Vagina (tissue), 2 donors: ENCODE results near the gene TAC4. TPM values are rescaled to one million over a fixed set of nuclear protein-coding genes. Genes with fewer than 3 reads are reported as not detected.

Experiments
- DNase-seq, 2 donors: peaks; one replicate each; pipeline ENCODE4 v3.0.0-alpha.2; 2017; ENCODE audit errors: extremely low spot score in 2 of 2
- H3K27ac ChIP-seq: fragments of 200-600 bp; sonication (generic); one replicate; pipeline ENCODE4 v1.5.1; 2019
- H3K27me3 ChIP-seq: fragments of 200-600 bp; sonication (generic); one replicate; pipeline ENCODE4 v1.5.1; 2019
- H3K36me3 ChIP-seq, 2 donors: fragments of 200-600 bp; sonication (generic); one replicate each; pipeline ENCODE4 v1.5.1; 2017 to 2019
- H3K4me1 ChIP-seq: fragments of 200-600 bp; sonication (generic); one replicate; pipeline ENCODE4 v1.5.1; 2019
- H3K4me3 ChIP-seq, 2 donors: fragments of 200-600 bp; sonication (generic); 1 replicate in 1 of 2; 2 replicates in 1 of 2; pipeline ENCODE4 v1.5.1; 2016 to 2019
- H3K9me3 ChIP-seq: fragments of 200-600 bp; sonication (generic); one replicate; pipeline ENCODE4 v1.5.1; 2019
- POLR2A ChIP-seq, 2 donors: fragments of 450-650 bp; IDR thresholded peaks; one replicate each; pipeline ENCODE4 v1.6.1; 2017; ENCODE audit warnings: antibody characterized with exemption in 2 of 2, mild to moderate bottlenecking in 2 of 2, moderate library complexity in 2 of 2
- POLR2AphosphoS5 ChIP-seq, 2 donors: sonication (generic); formaldehyde crosslinking; IDR thresholded peaks; one replicate each; pipeline ENCODE4 v1.9.0; 2017; ENCODE audit warnings: antibody characterized with exemption in 2 of 2, mild to moderate bottlenecking in 2 of 2, low read depth in 1 of 2; ENCODE audit not compliant: insufficient read depth in 1 of 2
- intact Hi-C: fragments of 100-400 bp; cut with DNase I; formaldehyde crosslinking; loops from one replicate; pipeline ENCODE4 v1.15.1; 2023
- total RNA-seq: library from RNA; depleted of rRNA; stranded (reverse); fragments of >200 nt; gene quantifications from one replicate; pipeline ENCODE4 v1.2.3, GENCODE V29; 2016
- TF ChIP-seq, protein P1 (sequence below), 3 experiments: fragments of 450-650 bp in 2 of 3; fragments of 200-600 bp in 1 of 3; sonication (generic) in 1 of 3; IDR thresholded peaks; one replicate each; pipeline ENCODE4 v1.5.1; 2017 to 2019; ENCODE audit warnings: antibody characterized with exemption in 3 of 3, mild to moderate bottlenecking in 2 of 3, moderate library complexity in 2 of 3

The TAC4 gene
- total RNA-seq, 1 donor from 2014 or later = not detected

DNA sequence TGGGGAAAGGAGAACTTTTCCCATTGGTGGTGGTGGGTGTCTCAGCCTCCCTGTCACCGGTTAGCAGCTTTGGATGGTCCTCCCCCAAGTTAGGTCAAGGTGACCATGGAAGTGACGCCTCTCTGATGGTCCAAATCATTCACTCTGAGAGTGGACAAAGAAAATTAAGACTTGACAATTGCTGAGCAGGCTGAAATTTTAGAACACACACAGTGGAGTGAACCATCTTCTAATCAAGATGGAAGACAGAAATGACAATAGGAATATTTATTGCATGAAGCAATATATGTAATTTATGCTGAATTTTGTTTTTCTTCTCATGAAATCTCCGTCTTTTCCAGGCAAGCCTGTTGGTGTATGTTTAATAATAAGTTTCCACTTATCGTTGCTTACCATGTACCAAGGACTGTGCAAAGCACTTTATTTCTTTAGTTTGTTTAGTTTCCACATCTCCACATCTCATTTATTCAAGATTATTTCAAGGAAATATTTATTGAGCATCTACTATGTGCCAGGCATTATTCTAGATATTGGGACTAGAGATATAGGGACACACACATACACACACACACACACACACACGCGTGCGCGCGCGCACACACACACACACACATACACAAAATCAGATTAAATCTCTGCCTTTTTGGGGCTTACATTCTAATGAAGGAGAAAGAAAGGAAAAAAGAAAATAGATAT lies 44.0 kb upstream of the TAC4 start:
- Histone ChIP-seq H3K27ac (no peak overlapping the region), H3K36me3 (no peaks in the 10 kb centered on the region), H3K4me1 (peaks cover 13% of the 10 kb centered on the region), H3K9me3 (no peaks in the 10 kb centered on the region), H3K27me3 (no peaks in the 10 kb centered on the region), H3K4me3 (no peak overlapping the region)
- TF ChIP-seq POLR2A (IDR thresholded peaks at IDR 0.05) (no peak), POLR2AphosphoS5 (IDR thresholded peaks at IDR 0.05; ENCODE audit: insufficient read depth in 1 of 2, low read depth in 1 of 2) (no peak)
- TF ChIP-seq, protein P1, sequence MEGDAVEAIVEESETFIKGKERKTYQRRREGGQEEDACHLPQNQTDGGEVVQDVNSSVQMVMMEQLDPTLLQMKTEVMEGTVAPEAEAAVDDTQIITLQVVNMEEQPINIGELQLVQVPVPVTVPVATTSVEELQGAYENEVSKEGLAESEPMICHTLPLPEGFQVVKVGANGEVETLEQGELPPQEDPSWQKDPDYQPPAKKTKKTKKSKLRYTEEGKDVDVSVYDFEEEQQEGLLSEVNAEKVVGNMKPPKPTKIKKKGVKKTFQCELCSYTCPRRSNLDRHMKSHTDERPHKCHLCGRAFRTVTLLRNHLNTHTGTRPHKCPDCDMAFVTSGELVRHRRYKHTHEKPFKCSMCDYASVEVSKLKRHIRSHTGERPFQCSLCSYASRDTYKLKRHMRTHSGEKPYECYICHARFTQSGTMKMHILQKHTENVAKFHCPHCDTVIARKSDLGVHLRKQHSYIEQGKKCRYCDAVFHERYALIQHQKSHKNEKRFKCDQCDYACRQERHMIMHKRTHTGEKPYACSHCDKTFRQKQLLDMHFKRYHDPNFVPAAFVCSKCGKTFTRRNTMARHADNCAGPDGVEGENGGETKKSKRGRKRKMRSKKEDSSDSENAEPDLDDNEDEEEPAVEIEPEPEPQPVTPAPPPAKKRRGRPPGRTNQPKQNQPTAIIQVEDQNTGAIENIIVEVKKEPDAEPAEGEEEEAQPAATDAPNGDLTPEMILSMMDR (IDR thresholded peaks at IDR 0.05) = no peak
- DNase-seq = no peak
- intact Hi-C loops = no loop called here

DNA sequence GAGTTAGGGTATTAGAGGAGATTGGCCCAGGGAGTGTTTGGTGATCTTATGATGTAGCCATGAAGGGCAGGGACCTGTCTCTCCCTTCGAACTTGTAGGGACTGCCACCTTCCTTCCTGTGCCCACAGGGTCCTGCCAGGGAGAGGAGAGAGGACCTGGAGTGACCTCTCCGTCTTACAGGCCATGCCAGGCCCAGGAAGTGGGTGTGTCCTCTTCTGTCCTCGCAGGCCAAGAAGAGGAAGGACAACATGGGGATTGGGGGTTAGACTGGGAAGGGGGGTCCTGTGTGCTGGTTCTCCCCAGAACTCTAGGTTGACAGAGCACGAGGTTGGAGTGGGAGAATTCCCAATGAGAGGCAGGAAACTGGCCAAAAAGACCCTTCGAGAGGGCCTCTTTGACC lies 43.4 kb upstream of the TAC4 start:
- H3K27ac ChIP-seq = no peak overlapping the region
- H3K36me3 ChIP-seq = no peaks in the 10 kb centered on the region
- no peak for DNase-seq
- H3K4me1 ChIP-seq = peaks cover 13% of the 10 kb centered on the region
- no peaks in the 10 kb centered on the region for H3K27me3 ChIP-seq
- H3K9me3 ChIP-seq = no peaks in the 10 kb centered on the region
- no peak overlapping the region for H3K4me3 ChIP-seq
- TF ChIP-seq POLR2A (IDR thresholded peaks at IDR 0.05) (no peak), POLR2AphosphoS5 (IDR thresholded peaks at IDR 0.05; ENCODE audit: insufficient read depth in 1 of 2, low read depth in 1 of 2) (no peak)
- TF ChIP-seq, protein P1 (IDR thresholded peaks at IDR 0.05) = no peak
- intact Hi-C loops = no loop called here

DNA sequence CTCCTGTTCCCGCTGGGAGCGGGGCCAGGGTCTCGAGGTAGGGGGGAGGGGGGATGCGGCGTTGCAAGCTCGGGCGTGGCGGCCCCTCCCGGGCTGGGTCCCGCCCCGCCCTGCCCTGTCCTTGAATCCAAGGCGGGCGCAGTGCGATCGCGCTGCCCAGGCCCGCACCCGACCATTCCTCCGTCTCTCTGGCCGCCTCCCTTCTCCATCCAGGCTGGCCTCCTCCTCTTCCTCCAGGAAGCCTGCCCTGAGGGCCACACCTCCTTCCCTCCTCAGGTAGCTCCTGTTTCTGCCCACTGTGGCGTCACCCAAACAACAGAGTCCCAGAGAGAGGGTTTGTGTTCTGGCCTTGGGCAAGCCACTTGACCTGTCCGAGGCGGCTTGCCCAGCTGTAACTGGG lies 43.0 kb upstream of the TAC4 start:
- Histone ChIP-seq H3K27ac (no peak overlapping the region), H3K27me3 (no peaks in the 10 kb centered on the region), H3K4me3 (no peak overlapping the region), H3K4me1 (peaks cover 13% of the 10 kb centered on the region), H3K36me3 (no peaks in the 10 kb centered on the region), H3K9me3 (no peaks in the 10 kb centered on the region)
- TF ChIP-seq POLR2AphosphoS5 (IDR thresholded peaks at IDR 0.05; ENCODE audit: insufficient read depth in 1 of 2, low read depth in 1 of 2) (no peak), POLR2A (IDR thresholded peaks at IDR 0.05) (no peak)
- TF ChIP-seq, protein P1 (IDR thresholded peaks at IDR 0.05) = no peak
- intact Hi-C loops = no loop called here
- DNase-seq = no peak

DNA sequence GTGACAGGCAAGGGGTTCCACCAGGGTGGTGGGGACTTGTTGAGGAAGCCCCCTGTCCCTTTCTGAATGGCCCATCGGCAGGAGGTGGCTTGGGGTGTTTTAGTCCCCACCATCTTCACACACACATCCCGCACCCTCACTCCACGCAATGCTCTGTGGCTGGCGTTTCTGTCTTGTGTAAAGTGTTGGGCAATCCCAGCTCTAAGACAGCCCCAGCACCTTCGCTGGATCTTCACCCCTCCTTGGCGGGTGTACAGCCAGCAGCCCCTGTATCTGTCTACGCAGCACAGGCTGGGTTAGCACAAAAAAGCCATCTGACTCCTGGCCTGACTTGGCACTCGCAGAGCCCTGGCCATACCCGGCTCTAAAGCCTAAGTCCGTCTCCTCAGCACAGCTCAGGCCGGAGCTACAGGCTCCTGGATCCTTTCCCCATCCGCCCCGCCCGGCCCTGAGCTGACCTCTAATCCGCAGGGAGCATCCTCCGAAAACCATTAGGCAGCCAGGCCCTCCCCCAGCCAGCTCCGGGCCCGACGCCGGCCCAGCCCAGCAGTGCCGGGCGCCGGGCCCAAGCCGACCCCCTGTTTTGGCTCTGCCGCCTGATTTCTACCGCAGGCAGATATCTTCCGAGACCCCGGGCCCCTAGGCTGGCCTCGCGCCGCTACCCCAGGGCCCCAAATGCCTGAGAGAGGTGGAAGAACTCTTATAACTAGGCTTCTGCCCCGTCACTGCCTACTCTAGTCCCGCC lies 42.4 kb upstream of the TAC4 start:
- Histone ChIP-seq H3K4me3 (no peak overlapping the region), H3K36me3 (no peaks in the 10 kb centered on the region), H3K4me1 (peaks cover 13% of the 10 kb centered on the region), H3K27ac (peak overlapping the region; percentile 18), H3K27me3 (no peaks in the 10 kb centered on the region), H3K9me3 (no peaks in the 10 kb centered on the region)
- DNase-seq = no peak
- no peak for TF ChIP-seq POLR2A (IDR thresholded peaks at IDR 0.05)
- intact Hi-C loops = no loop called here

DNA sequence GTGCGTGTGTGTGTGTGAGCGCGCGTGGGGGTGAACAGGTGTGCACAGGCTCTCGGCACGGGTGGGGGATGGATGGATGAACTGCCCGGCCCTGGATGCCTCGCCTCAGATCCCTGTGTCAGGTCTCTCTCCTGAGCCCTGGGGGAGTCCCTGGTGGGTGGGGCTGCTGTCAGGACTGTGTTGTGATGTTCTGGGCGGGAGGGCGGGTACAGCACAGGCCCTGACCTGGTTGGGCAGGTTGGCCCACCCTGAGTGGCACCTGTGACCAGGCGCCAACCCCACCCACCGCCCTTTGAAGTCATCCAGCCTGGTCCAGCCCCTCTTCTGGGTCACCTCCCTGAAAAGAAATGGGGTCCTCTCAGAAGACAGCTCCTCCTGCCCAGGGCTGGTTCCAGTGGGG lies 41.6 kb upstream of the TAC4 start:
- H3K27ac ChIP-seq = peak overlapping the region; percentile 18
- H3K4me3 ChIP-seq = no peak overlapping the region
- H3K4me1 ChIP-seq = peaks cover 13% of the 10 kb centered on the region
- H3K36me3 ChIP-seq = no peaks in the 10 kb centered on the region
- no peaks in the 10 kb centered on the region for H3K27me3 ChIP-seq
- TF ChIP-seq, protein P1 (IDR thresholded peaks at IDR 0.05) = no peak
- TF ChIP-seq POLR2A (IDR thresholded peaks at IDR 0.05) (no peak), POLR2AphosphoS5 (IDR thresholded peaks at IDR 0.05; ENCODE audit: insufficient read depth in 1 of 2, low read depth in 1 of 2) (no peak)
- no peak for DNase-seq
- H3K9me3 ChIP-seq = no peaks in the 10 kb centered on the region
- intact Hi-C loops = no loop called here
